Fibroblast of skin of left quadriceps (primary cell): ENCODE results near the gene ATAT1.

Source experiments
- DNase-seq, 2 experiments: peaks; one replicate each; pipeline ENCODE4 v3.0.0-alpha.2; 2013; ENCODE audit warnings: low read depth in 2 of 2

The ATAT1 gene

GRCh38 chr6:30613251-30614043 lies 13.2 kb upstream of the ATAT1 start:
- no peak for DNase-seq

GRCh38 chr6:30614044-30614842 lies 12.4 kb upstream of the ATAT1 start:
- DNase-seq = no peak

GRCh38 chr6:30614843-30615218 lies 11.8 kb upstream of the ATAT1 start:
- peak; percentile 97 to 98 for DNase-seq

GRCh38 chr6:30615219-30615957 lies 11.3 kb upstream of the ATAT1 start:
- peak; percentile 91 to 92 for DNase-seq

- no peak for DNase-seq
Observed at GRCh38 chr6:30615958-30616810, 10.5 kb upstream of the ATAT1 start.

- peak; percentile 100 for DNase-seq
Observed at GRCh38 chr6:30616811-30617564, 9.7 kb upstream of the ATAT1 start, which contains the start of gene PPP1R10. Gene PPP1R10 (minus strand): TSS chr6:30617243. CDS start chr6:30609944, 7,299 bp downstream.

GRCh38 chr6:30617565-30618269 lies 9.0 kb upstream of the ATAT1 start, which contains the start of gene MRPS18B:
Gene MRPS18B (plus strand): TSS chr6:30617840. CDS start chr6:30617866, 26 bp downstream.
- DNase-seq = peak; percentile 96

- no peak for DNase-seq
Observed at GRCh38 chr6:30618270-30618797, 8.3 kb upstream of the ATAT1 start.

- no peak for DNase-seq
Observed at GRCh38 chr6:30619561-30619960, 7.1 kb upstream of the ATAT1 start.

GRCh38 chr6:30625511-30625910 lies 1.2 kb upstream of the ATAT1 start:
- no peak for DNase-seq

- no peak for DNase-seq
Observed at GRCh38 chr6:30635834-30636233, 9.2 kb downstream of the ATAT1 start.

GRCh38 chr6:30640481-30640880 lies 13.8 kb downstream of the ATAT1 start:
- DNase-seq = no peak

GRCh38 chr6:30641048-30641447 lies 14.4 kb downstream of the ATAT1 start:
- DNase-seq = no peak

GRCh38 chr6:30643656-30644055 lies 17.0 kb downstream of the ATAT1 start:
- no peak for DNase-seq

- DNase-seq = no peak
Observed at GRCh38 chr6:30644769-30645168, 18.1 kb downstream of the ATAT1 start.

- no peak for DNase-seq
Observed at GRCh38 chr6:30645989-30646388, 19.3 kb downstream of the ATAT1 start.

- peak; percentile 75 to 82 for DNase-seq
Observed at GRCh38 chr6:30646450-30647241, 20.0 kb downstream of the ATAT1 start, which contains the start of gene C6orf136. Gene C6orf136 (plus strand): TSS chr6:30647133. CDS start chr6:30647232, 99 bp downstream.
